CD4-positive, alpha-beta T cell treated with Interleukin-12 subunit alpha and Interleukin-12 subunit beta, for 1 hour (primary cell): ENCODE results near the gene ZC3H12A.

Experiments used
- DNase-seq: peaks from one replicate; pipeline ENCODE4 v3.0.0-alpha.2; 2020

Gene ZC3H12A

GRCh38 chr1:37474046-37474696 lies at the start of gene ZC3H12A:
ZC3H12A (plus strand) TSS chr1:37474580; CDS start chr1:37475497, 917 bp downstream.
- peak; percentile 95 for DNase-seq

GRCh38 chr1:37425221-37425620 lies 49.2 kb upstream of the ZC3H12A start:
- no peak for DNase-seq

GRCh38 chr1:37429029-37429428 lies 45.4 kb upstream of the ZC3H12A start:
- DNase-seq: no peak

- DNase-seq: no peak
Observed at GRCh38 chr1:37430103-37430985, 44.0 kb upstream of the ZC3H12A start.

- no peak for DNase-seq
Observed at GRCh38 chr1:37432716-37433115, 41.7 kb upstream of the ZC3H12A start.

GRCh38 chr1:37433171-37433570 lies 41.2 kb upstream of the ZC3H12A start:
- DNase-seq: no peak

- peak; percentile 62 for DNase-seq
Observed at GRCh38 chr1:37434292-37435225, 39.8 kb upstream of the ZC3H12A start.

- no peak for DNase-seq
Observed at GRCh38 chr1:37437087-37437486, 37.3 kb upstream of the ZC3H12A start.

- no peak for DNase-seq
Observed at GRCh38 chr1:37438037-37438868, 36.1 kb upstream of the ZC3H12A start.

- DNase-seq: no peak
Observed at GRCh38 chr1:37438869-37439343, 35.5 kb upstream of the ZC3H12A start.

GRCh38 chr1:37439349-37439995 lies 34.9 kb upstream of the ZC3H12A start:
- DNase-seq: no peak

- DNase-seq: no peak
Observed at GRCh38 chr1:37441490-37441889, 32.9 kb upstream of the ZC3H12A start.

- no peak for DNase-seq
Observed at GRCh38 chr1:37442139-37442538, 32.2 kb upstream of the ZC3H12A start.

GRCh38 chr1:37442644-37443043 lies 31.7 kb upstream of the ZC3H12A start:
- no peak for DNase-seq

GRCh38 chr1:37446874-37447273 lies 27.5 kb upstream of the ZC3H12A start:
- no peak for DNase-seq

- no peak for DNase-seq
Observed at GRCh38 chr1:37448185-37448584, 26.2 kb upstream of the ZC3H12A start.

GRCh38 chr1:37448691-37449417 lies 25.5 kb upstream of the ZC3H12A start:
- no peak for DNase-seq

GRCh38 chr1:37449936-37450335 lies 24.4 kb upstream of the ZC3H12A start:
- peak; percentile 27 for DNase-seq

GRCh38 chr1:37452416-37452815 lies 22.0 kb upstream of the ZC3H12A start:
- no peak for DNase-seq

- DNase-seq: no peak
Observed at GRCh38 chr1:37453647-37454046, 20.7 kb upstream of the ZC3H12A start.

- no peak for DNase-seq
Observed at GRCh38 chr1:37455516-37455915, 18.9 kb upstream of the ZC3H12A start.
